Activated CD8-positive, alpha-beta T cell treated with anti-CD3 and anti-CD28 coated beads for 36 hours (primary cell): ENCODE data around the gene CNPY4. TPM values are rescaled to one million over a fixed set of nuclear protein-coding genes. Genes with fewer than 3 reads are reported as not detected.
"Not testable (repeated sequence)": the region's sequence is repeated elsewhere in the genome, so short reads cannot be mapped to it uniquely, and the experiment has no call there.

Source experiments
- ATAC-seq: fragments of 200-7000 bp; cut with Tn5 transposase; one replicate; pipeline ENCODE4 v1.10.0; 2021; ENCODE audit warnings: mild to moderate bottlenecking, moderate library complexity
- CTCF ChIA-PET: fragments of 350-600 bp; sonication (Branson Sonifier 250); formaldehyde crosslinking; loops from one replicate; lab custom pipeline; 2021; ENCODE audit warnings: antibody characterized with exemption; lab: Charles Lee
- POLR2A ChIA-PET: fragments of 350-600 bp; sonication (Branson Sonifier 250); formaldehyde crosslinking; loops from one replicate; lab custom pipeline; 2021; ENCODE audit warnings: antibody characterized with exemption; lab: Charles Lee
- DNase-seq: peaks from one replicate; pipeline ENCODE4 v3.0.0-alpha.2; 2020
- H3K27ac Mint-ChIP-seq: one replicate; pipeline ENCODE4 v1.8.0; 2021; ENCODE audit warnings: mild to moderate bottlenecking, mixed read lengths
- H3K27me3 Mint-ChIP-seq: one replicate; pipeline ENCODE4 v1.8.0; 2021; ENCODE audit warnings: mixed read lengths
- H3K36me3 Mint-ChIP-seq: one replicate; pipeline ENCODE4 v1.8.0; 2021; ENCODE audit warnings: low read depth, mixed read lengths
- H3K4me1 Mint-ChIP-seq: one replicate; pipeline ENCODE4 v1.8.0; 2021; ENCODE audit warnings: low read depth, mixed read lengths
- H3K4me3 Mint-ChIP-seq: one replicate; pipeline ENCODE4 v1.8.0; 2021; ENCODE audit warnings: mild to moderate bottlenecking, moderate library complexity, mixed read lengths
- H3K9me3 Mint-ChIP-seq: one replicate; pipeline ENCODE4 v1.8.0; 2021; ENCODE audit warnings: mixed read lengths
- CTCF ChIP-seq: fragments of 200-600 bp; IDR thresholded peaks from one replicate; pipeline ENCODE4 v1.8.0; 2022; ENCODE audit warnings: antibody characterized with exemption, mild to moderate bottlenecking
- intact Hi-C: fragments of 100-400 bp; cut with micrococcal nuclease; formaldehyde crosslinking; loops from one replicate; pipeline ENCODE4 v1.10.0; 2022
- total RNA-seq, 2 experiments: library from RNA; stranded (reverse); gene quantifications; one replicate each; pipeline ENCODE4 v1.2.3, GENCODE V29; 2021

Gene CNPY4
- total RNA-seq, 2 experiments from 2014 or later, result 9.8 to 10.4 TPM

DNA sequence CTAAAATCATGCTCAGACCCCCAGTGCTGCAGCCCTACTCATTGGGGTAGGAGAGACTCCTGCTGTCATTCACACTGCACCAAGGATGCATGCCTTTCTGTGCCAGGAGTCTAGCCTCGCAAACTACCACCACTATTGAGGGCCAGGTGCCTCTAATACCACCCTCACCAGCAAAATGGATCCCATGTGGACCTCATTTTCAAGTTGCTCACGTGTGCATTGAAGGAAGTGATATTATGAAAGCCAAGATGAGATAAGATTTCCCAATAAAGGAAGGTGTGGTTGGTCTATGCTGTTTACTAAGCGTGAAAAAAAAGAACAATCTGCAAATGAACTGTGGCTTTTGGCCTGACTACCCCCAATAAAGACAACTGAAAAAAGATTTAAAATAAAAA lies 22.1 kb downstream of the CNPY4 start:
- ATAC-seq (no peak), DNase-seq (no peak)
- Mint-ChIP-seq H3K36me3 (no peaks in the 10 kb centered on the region), H3K27me3 (no peaks in the 10 kb centered on the region), H3K9me3 (no peaks in the 10 kb centered on the region), H3K27ac (no peak overlapping the region), H3K4me3 (no peak overlapping the region), H3K4me1 (peaks cover 13% of the 10 kb centered on the region)
- ChIA-PET CTCF (interaction anchor here (1.5 to 2.0 kb wide), 3 partner anchors 9 to 76 kb away, joined by 5 to 11 read pairs (median 8); no protein-coding TSS in a partner anchor), POLR2A (interaction anchor here (1.0 to 1.2 kb wide), 2 partner anchors 13 to 15 kb away, joined by 3 to 5 read pairs; no protein-coding TSS in a partner anchor)
- intact Hi-C loops, result no loop called here
- TF ChIP-seq CTCF, result no peak

- no peak overlapping the region for H3K27ac Mint-ChIP-seq
- peaks cover 13% of the 10 kb centered on the region for H3K4me1 Mint-ChIP-seq
- ChIA-PET CTCF (interaction anchor here (1.0 to 2.0 kb wide), 4 partner anchors 10 to 75 kb away, joined by 3 to 11 read pairs (median 6); no protein-coding TSS in a partner anchor), POLR2A (interaction anchor here (0.7 to 1.2 kb wide), 4 partner anchors 9 to 512 kb away, joined by 3 to 5 read pairs (median 3); no protein-coding TSS in a partner anchor)
- no peak for DNase-seq
- no peaks in the 10 kb centered on the region for H3K36me3 Mint-ChIP-seq
- no peak overlapping the region for H3K4me3 Mint-ChIP-seq
- intact Hi-C loops, result no loop called here
- H3K27me3 Mint-ChIP-seq, result no peaks in the 10 kb centered on the region
- H3K9me3 Mint-ChIP-seq, result no peaks in the 10 kb centered on the region
- no peak for ATAC-seq
- TF ChIP-seq CTCF, result no peak
These were observed 23.0 kb downstream of the CNPY4 start for GRCh38 chr7:100142461-100142860.

- DNase-seq, H3K27me3 Mint-ChIP-seq, H3K9me3 Mint-ChIP-seq, ATAC-seq, H3K4me3 Mint-ChIP-seq, H3K27ac Mint-ChIP-seq: not testable (repeated sequence)
- ChIA-PET POLR2A (interaction anchor here (0.6 to 1.9 kb wide), 3 partner anchors 12 to 15 kb away, joined by 3 to 5 read pairs (median 5); no protein-coding TSS in a partner anchor), CTCF (interaction anchor here (1.3 to 5.5 kb wide), 4 partner anchors 13 to 44 kb away, joined by 3 to 27 read pairs (median 7); partner anchors contain the start of gene TRAPPC14)
- Mint-ChIP-seq H3K36me3 (peaks cover 11% of the 10 kb centered on the region), H3K4me1 (peaks cover 14% of the 10 kb centered on the region)
- intact Hi-C loops, result loop anchor here (5.0 kb wide), 1 partner anchor 66 kb away; no protein-coding TSS in a partner anchor
These were observed 26.9 kb downstream of the CNPY4 start for GRCh38 chr7:100146350-100146749.

DNA sequence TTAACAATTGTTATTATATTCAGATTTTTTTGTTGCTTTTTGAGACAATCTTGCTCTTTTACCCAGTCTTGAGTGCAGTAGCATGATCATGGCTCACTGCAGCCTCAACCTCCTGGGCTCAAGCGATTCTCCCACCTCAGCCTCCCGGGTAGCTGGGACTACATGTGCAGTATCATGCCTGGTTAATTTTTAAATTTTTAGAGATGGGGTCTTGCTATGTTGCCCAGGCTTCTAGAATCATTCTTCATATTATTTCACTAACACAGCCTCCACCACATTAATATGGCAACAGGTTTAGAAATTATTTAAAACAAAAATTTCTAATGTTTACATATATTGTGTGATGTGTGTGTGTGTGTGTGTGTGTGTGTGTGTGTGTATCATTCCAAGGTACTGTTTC lies 27.8 kb downstream of the CNPY4 start:
- H3K27me3 Mint-ChIP-seq, result no peaks in the 10 kb centered on the region
- H3K27ac Mint-ChIP-seq, result no peak overlapping the region
- ChIA-PET POLR2A (interaction anchor here (0.7 to 1.9 kb wide), 6 partner anchors 9 to 740 kb away, joined by 3 to 5 read pairs (median 4); partner anchors contain the start of gene GPC2), CTCF (interaction anchor here (1.3 to 5.5 kb wide), 5 partner anchors 9 to 43 kb away, joined by 3 to 27 read pairs (median 8); partner anchors contain the start of gene TRAPPC14)
- H3K4me1 Mint-ChIP-seq, result peaks cover 18% of the 10 kb centered on the region
- no peak for TF ChIP-seq CTCF
- ATAC-seq, result no peak
- intact Hi-C loops, result loop anchor here (5.0 kb wide), 1 partner anchor 65 kb away; no protein-coding TSS in a partner anchor
- DNase-seq, result no peak
- H3K36me3 Mint-ChIP-seq, result peaks cover 17% of the 10 kb centered on the region
- no peak overlapping the region for H3K4me3 Mint-ChIP-seq
- no peaks in the 10 kb centered on the region for H3K9me3 Mint-ChIP-seq

GRCh38 chr7:100148225-100148558 lies 28.8 kb downstream of the CNPY4 start:
- Mint-ChIP-seq H3K4me1 (peaks cover 23% of the 10 kb centered on the region), H3K4me3 (peak overlapping the region; percentile 99), H3K9me3 (no peaks in the 10 kb centered on the region), H3K36me3 (peaks cover 24% of the 10 kb centered on the region), H3K27ac (peak overlapping the region; percentile 99), H3K27me3 (no peaks in the 10 kb centered on the region)
- POLR2A ChIA-PET, result interaction anchor here (0.6 to 1.9 kb wide), 7 partner anchors 10 to 74 kb away, joined by 3 to 5 read pairs (median 4); partner anchors contain the start of gene GPC2
- intact Hi-C loops, result loop anchor here (5.0 kb wide), 1 partner anchor 64 kb away; no protein-coding TSS in a partner anchor
- TF ChIP-seq CTCF, result no peak
- no peak for DNase-seq
- CTCF ChIA-PET, result interaction anchor here (0.9 to 5.5 kb wide), 9 partner anchors 10 to 259 kb away, joined by 3 to 27 read pairs (median 6); partner anchors contain the start of gene TRAPPC14
- peak; percentile 5 for ATAC-seq
